HL-60 (cell line): ENCODE results near the gene EIF3I.

Source experiments
- POLR2AphosphoS5 ChIP-seq: IDR thresholded peaks from 2 replicates; pipeline ENCODE4 v1.6.1; 2012; ENCODE audit warnings: low read depth
- TF ChIP-seq, protein P1 (sequence below): IDR thresholded peaks from one replicate; pipeline ENCODE4 v1.5.1; 2011; ENCODE audit warnings: low read length, control low read depth, inconsistent platforms; ENCODE audit not compliant: insufficient read depth

GRCh38 chr1:32186077-32186476 lies 36.1 kb upstream of the EIF3I start:
- TF ChIP-seq, protein P1, sequence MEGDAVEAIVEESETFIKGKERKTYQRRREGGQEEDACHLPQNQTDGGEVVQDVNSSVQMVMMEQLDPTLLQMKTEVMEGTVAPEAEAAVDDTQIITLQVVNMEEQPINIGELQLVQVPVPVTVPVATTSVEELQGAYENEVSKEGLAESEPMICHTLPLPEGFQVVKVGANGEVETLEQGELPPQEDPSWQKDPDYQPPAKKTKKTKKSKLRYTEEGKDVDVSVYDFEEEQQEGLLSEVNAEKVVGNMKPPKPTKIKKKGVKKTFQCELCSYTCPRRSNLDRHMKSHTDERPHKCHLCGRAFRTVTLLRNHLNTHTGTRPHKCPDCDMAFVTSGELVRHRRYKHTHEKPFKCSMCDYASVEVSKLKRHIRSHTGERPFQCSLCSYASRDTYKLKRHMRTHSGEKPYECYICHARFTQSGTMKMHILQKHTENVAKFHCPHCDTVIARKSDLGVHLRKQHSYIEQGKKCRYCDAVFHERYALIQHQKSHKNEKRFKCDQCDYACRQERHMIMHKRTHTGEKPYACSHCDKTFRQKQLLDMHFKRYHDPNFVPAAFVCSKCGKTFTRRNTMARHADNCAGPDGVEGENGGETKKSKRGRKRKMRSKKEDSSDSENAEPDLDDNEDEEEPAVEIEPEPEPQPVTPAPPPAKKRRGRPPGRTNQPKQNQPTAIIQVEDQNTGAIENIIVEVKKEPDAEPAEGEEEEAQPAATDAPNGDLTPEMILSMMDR, result no peak
- no peak for TF ChIP-seq POLR2AphosphoS5
